SK-N-SH treated with all-trans-retinoic acid at 6 μM for 48 hours (cell line): ENCODE measurements around the gene CFC1.
"Not testable (repeated sequence)": the region's sequence is repeated elsewhere in the genome, so short reads cannot be mapped to it uniquely, and the experiment has no call there.

Experiments
- BACH2 ChIP-seq: fragments of 250-450 bp; sonication (Bioruptor Pico); IDR thresholded peaks from 2 replicates; pipeline ENCODE4 v1.9.0; 2021; ENCODE audit warnings: mild to moderate bottlenecking, borderline replicate concordance
- CREB5 ChIP-seq: fragments of 250-450 bp; sonication (Bioruptor Pico); IDR thresholded peaks from 2 replicates; pipeline ENCODE4 v1.5.1; 2020; ENCODE audit warnings: low read depth, mild to moderate bottlenecking, moderate library complexity
- ESRRG ChIP-seq: fragments of 250-450 bp; sonication (Bioruptor Pico); IDR thresholded peaks from 2 replicates; pipeline ENCODE4 v1.6.1; 2021; ENCODE audit warnings: mild to moderate bottlenecking
- PPARA ChIP-seq: fragments of 250-450 bp; sonication (Bioruptor Pico); IDR thresholded peaks from 2 replicates; pipeline ENCODE4 v1.5.0; 2020; ENCODE audit warnings: mild to moderate bottlenecking, borderline replicate concordance
- ZNF70 ChIP-seq: fragments of 450-650 bp; formaldehyde crosslinking; IDR thresholded peaks from 2 replicates; pipeline ENCODE4 v1.5.0; 2020; ENCODE audit warnings: mild to moderate bottlenecking, moderate library complexity
- TF ChIP-seq, protein P1 (sequence below): fragments of 250-450 bp; sonication (Bioruptor Pico); IDR thresholded peaks from 2 replicates; pipeline ENCODE4 v1.5.0; 2020; ENCODE audit warnings: mild to moderate bottlenecking, moderate library complexity

DNA sequence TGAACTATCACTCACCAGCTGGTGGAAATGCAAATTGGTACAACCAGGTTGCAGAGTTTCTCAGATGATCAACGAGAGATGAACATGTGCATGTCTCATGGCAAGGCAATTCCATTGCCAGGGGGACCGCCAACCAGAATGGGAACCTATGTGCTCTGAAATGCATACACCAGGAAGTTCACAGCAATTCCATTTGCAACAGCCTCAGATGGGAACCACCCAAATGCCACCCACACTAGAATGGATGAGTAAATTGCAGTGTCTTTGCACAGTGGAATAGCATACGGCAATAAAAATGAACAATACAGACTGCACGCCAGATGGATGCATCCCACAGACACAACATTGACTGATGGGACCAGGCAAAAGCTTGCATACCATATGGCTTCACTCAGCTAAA is 56.6 kb downstream of the CFC1 start:
- not testable (repeated sequence) for TF ChIP-seq CREB5 (CRISPR knock-in tag); ZNF70 (CRISPR knock-in tag); ESRRG (CRISPR knock-in tag); BACH2; PPARA (CRISPR knock-in tag)
- TF ChIP-seq, protein P1, sequence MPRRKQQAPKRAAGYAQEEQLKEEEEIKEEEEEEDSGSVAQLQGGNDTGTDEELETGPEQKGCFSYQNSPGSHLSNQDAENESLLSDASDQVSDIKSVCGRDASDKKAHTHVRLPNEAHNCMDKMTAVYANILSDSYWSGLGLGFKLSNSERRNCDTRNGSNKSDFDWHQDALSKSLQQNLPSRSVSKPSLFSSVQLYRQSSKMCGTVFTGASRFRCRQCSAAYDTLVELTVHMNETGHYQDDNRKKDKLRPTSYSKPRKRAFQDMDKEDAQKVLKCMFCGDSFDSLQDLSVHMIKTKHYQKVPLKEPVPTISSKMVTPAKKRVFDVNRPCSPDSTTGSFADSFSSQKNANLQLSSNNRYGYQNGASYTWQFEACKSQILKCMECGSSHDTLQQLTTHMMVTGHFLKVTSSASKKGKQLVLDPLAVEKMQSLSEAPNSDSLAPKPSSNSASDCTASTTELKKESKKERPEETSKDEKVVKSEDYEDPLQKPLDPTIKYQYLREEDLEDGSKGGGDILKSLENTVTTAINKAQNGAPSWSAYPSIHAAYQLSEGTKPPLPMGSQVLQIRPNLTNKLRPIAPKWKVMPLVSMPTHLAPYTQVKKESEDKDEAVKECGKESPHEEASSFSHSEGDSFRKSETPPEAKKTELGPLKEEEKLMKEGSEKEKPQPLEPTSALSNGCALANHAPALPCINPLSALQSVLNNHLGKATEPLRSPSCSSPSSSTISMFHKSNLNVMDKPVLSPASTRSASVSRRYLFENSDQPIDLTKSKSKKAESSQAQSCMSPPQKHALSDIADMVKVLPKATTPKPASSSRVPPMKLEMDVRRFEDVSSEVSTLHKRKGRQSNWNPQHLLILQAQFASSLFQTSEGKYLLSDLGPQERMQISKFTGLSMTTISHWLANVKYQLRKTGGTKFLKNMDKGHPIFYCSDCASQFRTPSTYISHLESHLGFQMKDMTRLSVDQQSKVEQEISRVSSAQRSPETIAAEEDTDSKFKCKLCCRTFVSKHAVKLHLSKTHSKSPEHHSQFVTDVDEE (CRISPR knock-in tag): not testable (repeated sequence)
